Activated T-helper 1 cell treated with anti-CD3 and anti-CD28 coated beads, Interleukin-12 subunit alpha, Interleukin-12 subunit beta, Interleukin-2, Interleukin-4 antibody, amounts not matched to agents 30 ng/mL and 10 ng/mL and 1 ng/mL, durations not matched to agents 14 hours and 24 hours and 36 hours (primary cell): ENCODE results near the gene VASH1. TPM values are rescaled to one million over a fixed set of nuclear protein-coding genes. Genes with fewer than 3 reads are reported as not detected.

ENCODE experiments used
- DNase-seq: peaks from one replicate; pipeline ENCODE4 v3.0.0; 2021; ENCODE audit warnings: low spot score
- H3K27ac Mint-ChIP-seq: one replicate; pipeline ENCODE4 v1.8.0; 2021; ENCODE audit warnings: mild to moderate bottlenecking, mixed read lengths
- H3K27me3 Mint-ChIP-seq: one replicate; pipeline ENCODE4 v1.8.0; 2022; ENCODE audit warnings: mild to moderate bottlenecking, moderate library complexity, mixed read lengths; ENCODE audit not compliant: insufficient read depth
- H3K36me3 Mint-ChIP-seq: one replicate; pipeline ENCODE4 v1.8.0; 2021; ENCODE audit warnings: low read depth, mixed read lengths
- H3K4me1 Mint-ChIP-seq: one replicate; pipeline ENCODE4 v1.8.0; 2021; ENCODE audit warnings: low read depth, mixed read lengths
- H3K4me3 Mint-ChIP-seq: one replicate; pipeline ENCODE4 v1.8.0; 2021; ENCODE audit warnings: mild to moderate bottlenecking, moderate library complexity, mixed read lengths
- H3K9me3 Mint-ChIP-seq: one replicate; pipeline ENCODE4 v1.8.0; 2021; ENCODE audit warnings: mixed read lengths
- intact Hi-C: fragments of 100-400 bp; cut with micrococcal nuclease; formaldehyde crosslinking; loops from one replicate; pipeline ENCODE4 v1.15.1; 2024
- total RNA-seq: library from RNA; stranded (reverse); gene quantifications from 2 replicates; pipeline ENCODE4 v1.2.3, GENCODE V29; 2022

VASH1 gene
- total RNA-seq, 1 donor from 2014 or later: 6.1 TPM

- H3K4me3 Mint-ChIP-seq: no peak overlapping the region
- intact Hi-C loops: loop anchor here (2.0 to 10.0 kb wide), 3 partner anchors 43 to 327 kb away; partner anchors contain the start of gene ANGEL1
- H3K27me3 Mint-ChIP-seq: peaks cover 15% of the 10 kb centered on the region
- H3K9me3 Mint-ChIP-seq: no peaks in the 10 kb centered on the region
- peaks cover 28% of the 10 kb centered on the region for H3K4me1 Mint-ChIP-seq
- no peak for DNase-seq
- no peak overlapping the region for H3K27ac Mint-ChIP-seq
- no peaks in the 10 kb centered on the region for H3K36me3 Mint-ChIP-seq
Measured at GRCh38 chr14:76769636-76770292, 8.5 kb downstream of the VASH1 start.

- Mint-ChIP-seq H3K27ac (no peak overlapping the region), H3K4me3 (no peak overlapping the region), H3K4me1 (peaks cover 32% of the 10 kb centered on the region), H3K36me3 (no peaks in the 10 kb centered on the region), H3K9me3 (no peaks in the 10 kb centered on the region), H3K27me3 (peaks cover 7% of the 10 kb centered on the region)
- no peak for DNase-seq
- intact Hi-C loops: no loop called here
Measured at GRCh38 chr14:76770521-76771436, 9.5 kb downstream of the VASH1 start.

- Mint-ChIP-seq H3K27ac (no peak overlapping the region), H3K4me1 (peaks cover 32% of the 10 kb centered on the region), H3K27me3 (peaks cover 7% of the 10 kb centered on the region), H3K36me3 (no peaks in the 10 kb centered on the region), H3K9me3 (no peaks in the 10 kb centered on the region), H3K4me3 (no peak overlapping the region)
- no peak for DNase-seq
- intact Hi-C loops: no loop called here
Measured at GRCh38 chr14:76771437-76771980, 10.2 kb downstream of the VASH1 start.

- Mint-ChIP-seq H3K36me3 (no peaks in the 10 kb centered on the region), H3K27me3 (peaks cover 7% of the 10 kb centered on the region), H3K4me3 (no peak overlapping the region), H3K9me3 (no peaks in the 10 kb centered on the region), H3K4me1 (peaks cover 31% of the 10 kb centered on the region), H3K27ac (no peak overlapping the region)
- no peak for DNase-seq
- intact Hi-C loops: no loop called here
Measured at GRCh38 chr14:76772300-76773187, 11.3 kb downstream of the VASH1 start.

GRCh38 chr14:76773188-76773885, 12.1 kb downstream of the VASH1 start:
- peaks cover 7% of the 10 kb centered on the region for H3K27me3 Mint-ChIP-seq
- H3K4me1 Mint-ChIP-seq: peaks cover 24% of the 10 kb centered on the region
- H3K4me3 Mint-ChIP-seq: no peak overlapping the region
- H3K27ac Mint-ChIP-seq: no peak overlapping the region
- DNase-seq: no peak
- intact Hi-C loops: no loop called here
- no peaks in the 10 kb centered on the region for H3K36me3 Mint-ChIP-seq
- no peaks in the 10 kb centered on the region for H3K9me3 Mint-ChIP-seq

GRCh38 chr14:76773956-76774820, 12.9 kb downstream of the VASH1 start:
- Mint-ChIP-seq H3K27me3 (peaks cover 7% of the 10 kb centered on the region), H3K27ac (no peak overlapping the region), H3K4me1 (peaks cover 15% of the 10 kb centered on the region), H3K36me3 (no peaks in the 10 kb centered on the region), H3K4me3 (no peak overlapping the region), H3K9me3 (no peaks in the 10 kb centered on the region)
- DNase-seq: no peak
- intact Hi-C loops: no loop called here

GRCh38 chr14:76774821-76775694, 13.8 kb downstream of the VASH1 start:
- intact Hi-C loops: no loop called here
- Mint-ChIP-seq H3K9me3 (no peaks in the 10 kb centered on the region), H3K4me3 (no peak overlapping the region), H3K4me1 (peaks cover 17% of the 10 kb centered on the region), H3K27me3 (peaks cover 7% of the 10 kb centered on the region), H3K27ac (no peak overlapping the region), H3K36me3 (peaks cover 2% of the 10 kb centered on the region)
- no peak for DNase-seq

GRCh38 chr14:76775695-76776427, 14.6 kb downstream of the VASH1 start:
- Mint-ChIP-seq H3K9me3 (no peaks in the 10 kb centered on the region), H3K4me1 (peaks cover 22% of the 10 kb centered on the region), H3K27ac (no peak overlapping the region), H3K27me3 (peaks cover 4% of the 10 kb centered on the region), H3K36me3 (peaks cover 10% of the 10 kb centered on the region), H3K4me3 (no peak overlapping the region)
- DNase-seq: no peak
- intact Hi-C loops: no loop called here

- H3K27me3 Mint-ChIP-seq: no peaks in the 10 kb centered on the region
- peaks cover 28% of the 10 kb centered on the region for H3K4me1 Mint-ChIP-seq
- no peak overlapping the region for H3K4me3 Mint-ChIP-seq
- intact Hi-C loops: no loop called here
- H3K36me3 Mint-ChIP-seq: peaks cover 10% of the 10 kb centered on the region
- H3K9me3 Mint-ChIP-seq: no peaks in the 10 kb centered on the region
- H3K27ac Mint-ChIP-seq: no peak overlapping the region
- no peak for DNase-seq
Measured at GRCh38 chr14:76776428-76777251, 15.4 kb downstream of the VASH1 start.

GRCh38 chr14:76777721-76778120, 16.5 kb downstream of the VASH1 start:
- Mint-ChIP-seq H3K36me3 (peaks cover 12% of the 10 kb centered on the region), H3K9me3 (no peaks in the 10 kb centered on the region), H3K4me3 (no peak overlapping the region), H3K4me1 (peaks cover 39% of the 10 kb centered on the region), H3K27me3 (no peaks in the 10 kb centered on the region), H3K27ac (no peak overlapping the region)
- intact Hi-C loops: no loop called here
- DNase-seq: no peak
